ENCODE measurements around the gene CACNA1F.

DNA sequence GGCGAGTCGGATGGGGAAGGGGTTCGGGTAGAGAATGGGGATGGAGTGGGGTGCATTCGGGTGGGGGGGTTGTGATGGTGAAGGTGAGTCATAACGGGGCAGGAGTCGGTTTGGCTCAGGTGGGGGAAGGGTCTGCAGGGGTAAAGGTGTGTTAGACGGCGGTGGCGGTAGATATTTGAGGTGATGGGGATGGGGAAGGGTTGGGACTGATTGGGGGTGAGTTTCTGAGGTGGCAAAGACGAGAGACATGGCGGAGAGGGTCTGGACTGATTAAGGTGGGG is 33.9 kb downstream of the CACNA1F start:
- TF ChIP-seq, protein P1, sequence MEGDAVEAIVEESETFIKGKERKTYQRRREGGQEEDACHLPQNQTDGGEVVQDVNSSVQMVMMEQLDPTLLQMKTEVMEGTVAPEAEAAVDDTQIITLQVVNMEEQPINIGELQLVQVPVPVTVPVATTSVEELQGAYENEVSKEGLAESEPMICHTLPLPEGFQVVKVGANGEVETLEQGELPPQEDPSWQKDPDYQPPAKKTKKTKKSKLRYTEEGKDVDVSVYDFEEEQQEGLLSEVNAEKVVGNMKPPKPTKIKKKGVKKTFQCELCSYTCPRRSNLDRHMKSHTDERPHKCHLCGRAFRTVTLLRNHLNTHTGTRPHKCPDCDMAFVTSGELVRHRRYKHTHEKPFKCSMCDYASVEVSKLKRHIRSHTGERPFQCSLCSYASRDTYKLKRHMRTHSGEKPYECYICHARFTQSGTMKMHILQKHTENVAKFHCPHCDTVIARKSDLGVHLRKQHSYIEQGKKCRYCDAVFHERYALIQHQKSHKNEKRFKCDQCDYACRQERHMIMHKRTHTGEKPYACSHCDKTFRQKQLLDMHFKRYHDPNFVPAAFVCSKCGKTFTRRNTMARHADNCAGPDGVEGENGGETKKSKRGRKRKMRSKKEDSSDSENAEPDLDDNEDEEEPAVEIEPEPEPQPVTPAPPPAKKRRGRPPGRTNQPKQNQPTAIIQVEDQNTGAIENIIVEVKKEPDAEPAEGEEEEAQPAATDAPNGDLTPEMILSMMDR (conservative IDR thresholded peaks at IDR 0.05), result no peak
- no peak for TF ChIP-seq ZFX (IDR thresholded peaks at IDR 0.05)
